Kasumi-1 (cell line): ENCODE measurements around the gene PHYKPL.
A peak's percentile ranks its signal among the peaks of the same experiment; 100 is the strongest.

ENCODE experiments used
- DNase-seq, 2 experiments: peaks; one replicate each; lab custom pipeline; 2025; lab: John Stamatoyannopoulos, UW

Gene PHYKPL

DNA sequence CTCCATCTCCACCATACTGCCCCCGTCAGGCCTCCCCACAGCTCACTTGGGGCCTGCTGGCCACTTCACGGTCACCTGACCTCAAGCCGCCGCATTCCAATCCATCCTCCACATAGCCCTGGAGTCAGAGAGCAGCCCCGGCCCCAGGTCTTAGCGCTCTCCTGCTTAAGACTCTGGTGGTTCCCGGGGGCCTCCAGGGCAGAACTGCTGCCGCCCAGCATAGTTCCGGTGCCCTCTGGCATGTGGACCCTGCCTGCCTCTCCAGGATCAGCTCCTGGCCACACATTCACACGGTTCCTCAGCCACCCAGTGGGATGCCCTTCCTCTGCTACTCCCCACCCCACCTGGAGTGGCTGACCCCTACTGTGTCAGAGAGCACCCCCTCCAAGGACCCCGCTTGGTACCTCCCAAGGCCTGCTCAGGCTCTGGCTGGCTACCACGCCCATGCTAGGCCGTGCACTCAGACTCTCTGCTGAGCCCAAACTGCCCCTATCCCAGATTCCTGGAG lies 8.7 kb downstream of the PHYKPL start:
- no peak for DNase-seq

DNA sequence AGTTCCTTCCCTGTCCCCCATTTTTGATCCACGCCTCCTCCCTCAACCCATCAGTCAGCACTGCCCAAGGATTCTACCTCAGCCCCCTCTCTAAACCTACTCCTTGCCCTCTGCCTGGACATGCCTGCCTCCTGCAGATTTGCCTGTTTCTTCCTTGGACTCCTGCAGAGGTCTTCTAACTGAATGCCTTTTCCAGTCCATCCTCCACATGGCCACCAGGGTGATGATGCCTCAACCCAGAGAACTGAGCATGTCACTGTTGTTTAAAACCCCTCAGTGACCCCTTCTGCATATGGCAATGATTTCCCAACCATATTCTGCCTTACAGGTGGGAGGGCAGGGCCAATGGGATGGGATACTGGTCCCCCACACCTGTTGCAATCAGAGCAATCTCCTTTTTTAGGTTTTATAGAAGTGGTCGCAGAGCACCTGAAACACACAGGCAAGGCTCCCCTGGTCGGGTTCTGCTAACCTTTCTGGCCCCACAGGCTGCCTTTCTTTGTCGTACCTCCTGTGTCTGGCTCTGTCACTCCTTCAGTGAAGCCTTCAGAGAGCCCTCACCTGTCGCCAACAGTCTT lies 9.3 kb downstream of the PHYKPL start:
- DNase-seq, result no peak

DNA sequence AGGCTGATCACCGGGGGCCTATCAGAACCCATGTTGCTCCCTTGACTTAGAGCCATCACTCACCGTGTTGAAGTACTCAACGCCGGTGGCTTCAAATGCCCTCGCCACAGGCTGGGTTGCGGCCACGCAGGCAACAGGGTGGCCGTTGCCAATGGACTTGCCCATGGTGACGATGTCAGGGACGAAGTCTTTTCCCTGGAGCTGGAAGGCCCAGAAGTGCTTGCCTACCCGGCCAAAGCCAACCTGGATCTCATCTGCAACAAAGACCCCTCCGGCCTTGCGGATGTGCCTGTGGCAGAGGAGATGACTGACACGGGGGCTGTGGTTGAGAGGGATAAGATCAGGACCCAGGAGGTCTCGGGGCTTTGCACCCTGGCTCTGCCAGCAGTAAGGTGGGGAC lies 10.3 kb downstream of the PHYKPL start:
- no peak for DNase-seq

DNA sequence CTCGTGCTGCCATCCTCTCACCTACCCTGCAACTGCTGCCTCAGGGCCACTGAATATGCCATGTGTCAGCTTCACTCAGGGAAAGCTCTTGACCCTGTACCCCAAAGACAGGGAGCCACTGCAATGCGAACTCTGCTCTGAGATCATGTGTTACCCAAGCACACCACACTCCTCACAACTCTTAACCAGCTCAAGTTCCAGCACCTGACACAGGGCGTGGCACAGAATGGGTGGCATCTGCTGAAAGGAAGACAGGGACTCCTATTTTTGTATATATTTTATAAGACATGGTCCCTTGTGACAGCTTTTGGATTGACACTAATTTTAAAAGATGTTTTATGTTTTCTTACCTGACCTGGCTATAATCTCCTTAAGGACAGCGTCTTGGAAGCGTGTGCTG lies 10.7 kb downstream of the PHYKPL start:
- DNase-seq, result no peak

DNA sequence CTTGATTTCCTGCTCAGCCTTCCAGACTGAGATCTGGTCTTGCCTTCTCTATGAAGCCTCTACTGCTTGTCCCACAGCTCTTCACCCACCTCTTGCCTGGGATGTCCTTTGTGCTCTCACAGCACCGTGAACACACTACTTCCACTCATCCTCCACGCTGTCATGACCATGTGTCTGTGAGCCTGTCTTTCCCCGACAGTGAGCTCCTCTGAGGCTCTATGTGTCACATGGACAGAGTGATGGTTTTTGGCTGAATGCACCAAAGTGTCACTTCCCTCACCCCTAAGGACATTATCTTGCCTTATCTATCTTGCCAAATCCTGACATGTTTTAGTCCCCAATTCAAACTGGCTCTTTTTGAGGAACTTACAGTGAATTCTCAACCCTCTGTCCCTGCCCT lies 11.3 kb downstream of the PHYKPL start:
- DNase-seq, result peak in 1 of 2 experiments; percentile 23

DNA sequence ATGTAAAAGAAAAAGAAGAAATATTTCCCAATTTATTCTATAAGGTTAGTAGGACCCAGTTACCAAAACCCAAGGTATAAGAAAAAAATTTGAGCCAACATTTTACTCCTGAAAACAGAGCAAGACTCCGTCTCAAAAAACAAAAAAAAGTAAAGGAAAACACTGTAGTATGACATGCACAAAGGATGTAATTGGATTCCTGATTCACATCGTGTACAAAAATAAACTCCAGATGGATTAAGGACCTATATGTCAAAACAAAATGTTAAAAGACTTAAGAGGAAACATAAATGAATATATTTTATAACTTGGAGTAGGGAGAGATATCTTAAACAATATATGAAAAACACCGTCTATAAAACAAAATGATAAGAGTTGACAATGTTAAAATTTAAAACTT lies 13.8 kb downstream of the PHYKPL start:
- no peak for DNase-seq

DNA sequence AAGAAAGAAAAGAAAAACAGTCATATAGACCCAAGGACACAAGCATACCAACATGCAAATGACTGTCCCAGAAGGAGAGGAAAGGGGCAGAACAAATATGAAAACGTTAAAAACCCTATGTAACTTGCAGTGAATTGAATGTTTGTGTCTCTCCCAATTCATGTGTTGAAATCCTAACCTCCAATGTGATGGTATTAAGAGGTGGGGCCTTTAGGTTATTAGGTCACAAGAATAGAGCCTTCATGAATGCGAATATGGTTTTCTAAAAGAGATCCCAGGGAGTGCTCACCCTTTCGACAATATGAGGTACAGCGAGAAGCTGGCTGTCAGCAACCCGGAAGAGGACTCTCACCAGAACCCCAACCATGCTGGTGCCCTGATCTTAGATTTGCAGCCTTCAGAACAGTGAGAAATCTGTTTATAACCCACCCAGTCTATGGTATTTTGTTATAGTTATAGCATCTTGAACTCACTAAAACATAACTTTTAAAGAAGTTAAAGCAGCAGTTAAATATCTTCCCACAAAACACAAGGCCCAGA lies 14.3 kb downstream of the PHYKPL start:
- no peak for DNase-seq

DNA sequence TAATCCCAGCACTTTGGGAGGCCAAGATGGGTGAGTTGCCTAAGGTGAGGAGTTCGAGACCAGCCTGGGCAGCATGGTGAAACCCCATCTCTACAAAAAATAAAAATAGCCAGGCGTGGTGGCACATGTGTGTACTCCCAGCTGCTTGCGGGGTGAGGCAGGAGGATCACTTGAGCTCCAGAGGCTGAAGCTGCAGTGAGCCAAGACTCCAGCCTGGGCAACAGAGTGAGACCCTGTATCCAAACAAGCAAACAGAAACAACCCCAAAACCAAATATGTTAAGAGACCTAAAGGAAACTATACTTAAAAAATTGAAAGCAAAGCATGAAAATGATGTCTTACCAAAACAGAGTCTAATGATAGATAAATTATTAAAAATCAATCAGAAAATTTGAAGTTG lies 15.8 kb downstream of the PHYKPL start:
- DNase-seq, result no peak

DNA sequence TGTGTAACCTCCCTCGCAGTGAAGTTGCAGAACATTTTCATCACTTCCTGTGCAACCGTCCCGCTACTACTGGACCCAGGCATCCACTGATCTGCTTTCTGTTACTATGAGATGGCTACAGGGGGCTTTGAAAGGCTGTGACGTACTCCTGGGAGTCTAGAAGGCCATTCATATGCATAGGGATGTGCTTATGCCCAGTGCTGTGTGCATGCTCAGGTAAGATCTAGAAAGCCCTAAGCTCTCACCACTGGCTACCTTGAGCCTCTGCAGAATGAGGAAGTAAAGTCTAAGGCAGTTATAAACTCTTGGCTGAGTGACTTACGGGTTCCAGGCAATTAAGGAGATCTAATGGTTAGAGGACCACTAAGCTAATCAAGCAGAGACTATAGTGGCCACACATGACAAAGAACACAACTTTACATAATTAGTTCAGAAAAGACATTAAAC lies 16.5 kb downstream of the PHYKPL start:
- DNase-seq, result peak; percentile 66 to 67

DNA sequence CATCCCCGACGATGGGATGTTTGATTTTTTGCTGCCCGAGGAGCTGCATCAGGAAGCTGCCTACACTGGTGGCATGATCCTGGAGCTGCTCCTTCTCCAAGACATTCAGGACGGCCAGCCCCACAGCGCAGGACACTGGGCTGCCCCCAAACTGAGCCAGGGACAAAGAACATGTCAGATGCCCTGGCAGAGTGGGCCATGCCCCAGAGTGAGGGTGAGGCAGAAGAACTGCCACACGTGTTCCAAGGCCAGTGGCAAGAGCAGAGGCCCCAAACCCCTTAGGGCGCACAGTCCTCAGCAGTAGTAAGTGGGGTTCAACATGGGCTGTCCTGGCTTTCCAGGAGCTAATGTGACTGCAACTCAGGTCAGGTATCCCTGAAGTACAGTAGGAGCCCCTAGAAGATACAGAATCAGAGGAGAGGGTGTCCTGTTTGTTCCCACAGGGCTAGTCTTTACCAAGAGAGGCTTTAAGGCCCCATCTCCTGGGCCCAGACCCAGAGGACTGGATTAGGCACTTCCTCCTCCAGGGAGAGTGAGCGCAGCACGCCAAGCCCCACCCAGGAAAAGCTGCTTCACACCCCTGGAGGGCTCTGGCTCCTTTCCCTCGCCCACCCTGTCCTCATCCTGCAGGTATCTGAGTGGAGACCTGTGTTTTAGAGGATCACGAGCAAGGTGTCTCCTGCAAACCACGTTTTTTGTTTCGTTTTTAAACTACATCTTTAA lies 17.2 kb downstream of the PHYKPL start:
- no peak for DNase-seq

DNA sequence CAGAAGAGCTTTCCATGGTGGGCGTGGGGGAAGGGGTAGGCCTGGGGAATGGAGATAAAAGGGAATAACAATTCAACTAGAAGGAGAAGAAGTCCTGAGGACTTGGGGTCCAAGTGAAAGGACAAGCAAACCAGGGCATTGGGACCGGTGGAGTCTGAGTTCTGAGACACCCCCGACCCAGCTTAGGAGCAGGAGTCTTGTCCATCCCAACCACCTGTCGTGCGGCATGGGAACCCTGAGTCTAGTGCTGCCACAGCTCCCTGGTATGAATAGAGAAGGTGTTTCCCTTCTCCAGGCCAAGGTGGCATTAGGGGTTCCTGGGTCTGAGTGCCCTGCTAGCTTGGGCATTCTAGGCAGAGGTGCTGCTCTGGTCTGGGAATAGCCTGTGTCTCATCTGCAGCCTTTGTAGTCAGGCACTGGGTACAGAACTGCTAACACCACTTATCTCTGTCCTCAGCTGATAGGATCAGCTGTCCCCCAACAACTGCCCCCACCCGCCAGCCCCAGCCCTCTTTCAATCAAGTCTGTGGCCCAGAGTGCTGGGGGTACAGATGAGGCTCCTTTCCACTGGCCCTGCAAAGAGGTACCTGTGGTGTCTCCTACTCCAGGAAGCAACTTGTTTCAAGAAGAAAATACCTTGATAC lies 18.3 kb downstream of the PHYKPL start:
- DNase-seq, result no peak

DNA sequence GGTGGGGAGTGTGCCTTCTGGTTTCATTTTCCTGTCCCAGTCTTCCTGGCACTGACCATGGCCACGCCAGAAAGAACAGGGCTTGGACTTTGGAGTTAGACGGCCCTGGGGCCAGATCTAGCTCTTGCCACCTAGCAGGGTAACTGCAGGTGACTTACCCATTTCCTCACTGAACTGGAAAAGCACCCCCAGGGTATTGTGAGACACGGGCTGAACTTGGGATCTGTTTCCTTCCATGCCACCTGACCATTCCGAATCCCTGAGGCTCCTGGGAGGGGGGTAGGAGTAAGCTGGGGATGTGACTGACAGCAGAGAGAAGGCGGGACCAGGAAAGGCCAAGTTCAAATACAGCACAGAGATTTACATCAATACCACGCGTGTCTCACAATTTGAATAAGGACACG lies 18.9 kb downstream of the PHYKPL start:
- no peak for DNase-seq

DNA sequence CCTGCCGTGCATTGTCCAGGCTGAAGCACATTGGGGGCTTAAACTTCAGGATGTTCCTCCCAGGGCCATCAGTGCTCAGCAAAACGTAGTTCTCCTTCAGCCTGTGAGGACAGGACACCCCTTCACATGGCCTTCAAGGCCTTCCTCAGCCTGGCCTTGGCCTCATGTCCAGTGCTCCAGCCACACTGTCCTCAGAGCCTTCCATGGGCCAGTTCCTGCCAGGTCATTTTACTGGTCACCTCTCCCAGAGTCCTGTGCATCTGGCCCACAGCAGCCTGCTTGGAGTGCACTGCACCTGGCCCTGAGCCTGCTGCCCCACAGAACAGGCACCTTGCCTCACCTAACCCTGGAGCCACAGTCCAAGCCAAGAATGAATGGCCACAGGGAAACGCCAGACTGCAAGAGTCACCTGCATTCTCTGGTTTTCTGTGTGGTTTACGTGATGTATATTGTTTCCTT lies 19.6 kb downstream of the PHYKPL start:
- DNase-seq, result no peak

DNA sequence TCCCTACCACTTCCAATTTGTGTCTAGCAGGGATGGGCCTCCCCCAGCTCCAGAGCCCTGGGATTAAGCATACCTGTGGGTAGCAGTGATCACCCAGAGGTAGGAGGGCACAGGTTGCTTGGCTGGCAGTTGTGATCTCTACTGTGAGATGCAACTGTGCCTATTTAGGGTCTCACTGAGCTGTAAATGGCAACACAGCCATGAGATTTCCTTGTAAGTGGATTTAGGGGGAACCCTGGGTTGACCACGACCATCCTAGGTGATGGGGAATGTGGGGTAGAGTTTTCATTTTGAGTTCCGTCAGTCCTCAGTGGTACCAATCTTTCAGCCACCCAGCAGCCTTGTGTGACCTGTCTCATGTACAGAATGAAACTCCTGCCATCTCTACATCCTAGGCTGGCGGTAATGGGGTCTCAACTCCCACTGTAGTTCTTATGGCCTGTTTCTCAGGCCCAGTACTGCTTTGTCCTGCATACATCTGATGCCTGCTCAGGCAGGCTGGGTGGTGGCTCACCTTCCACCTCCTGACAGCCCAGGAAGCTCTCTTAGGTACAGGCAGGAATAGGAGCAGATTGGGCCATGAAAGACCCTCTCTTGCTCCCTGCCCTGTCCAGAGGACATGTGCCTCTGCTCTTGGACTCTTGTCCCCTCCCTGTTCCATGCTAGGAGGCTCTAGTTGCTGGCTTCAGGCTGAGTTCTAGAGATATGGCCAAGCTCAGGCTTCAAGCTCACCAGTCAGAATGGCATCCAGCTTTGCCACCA lies 20.2 kb downstream of the PHYKPL start:
- DNase-seq, result no peak

DNA sequence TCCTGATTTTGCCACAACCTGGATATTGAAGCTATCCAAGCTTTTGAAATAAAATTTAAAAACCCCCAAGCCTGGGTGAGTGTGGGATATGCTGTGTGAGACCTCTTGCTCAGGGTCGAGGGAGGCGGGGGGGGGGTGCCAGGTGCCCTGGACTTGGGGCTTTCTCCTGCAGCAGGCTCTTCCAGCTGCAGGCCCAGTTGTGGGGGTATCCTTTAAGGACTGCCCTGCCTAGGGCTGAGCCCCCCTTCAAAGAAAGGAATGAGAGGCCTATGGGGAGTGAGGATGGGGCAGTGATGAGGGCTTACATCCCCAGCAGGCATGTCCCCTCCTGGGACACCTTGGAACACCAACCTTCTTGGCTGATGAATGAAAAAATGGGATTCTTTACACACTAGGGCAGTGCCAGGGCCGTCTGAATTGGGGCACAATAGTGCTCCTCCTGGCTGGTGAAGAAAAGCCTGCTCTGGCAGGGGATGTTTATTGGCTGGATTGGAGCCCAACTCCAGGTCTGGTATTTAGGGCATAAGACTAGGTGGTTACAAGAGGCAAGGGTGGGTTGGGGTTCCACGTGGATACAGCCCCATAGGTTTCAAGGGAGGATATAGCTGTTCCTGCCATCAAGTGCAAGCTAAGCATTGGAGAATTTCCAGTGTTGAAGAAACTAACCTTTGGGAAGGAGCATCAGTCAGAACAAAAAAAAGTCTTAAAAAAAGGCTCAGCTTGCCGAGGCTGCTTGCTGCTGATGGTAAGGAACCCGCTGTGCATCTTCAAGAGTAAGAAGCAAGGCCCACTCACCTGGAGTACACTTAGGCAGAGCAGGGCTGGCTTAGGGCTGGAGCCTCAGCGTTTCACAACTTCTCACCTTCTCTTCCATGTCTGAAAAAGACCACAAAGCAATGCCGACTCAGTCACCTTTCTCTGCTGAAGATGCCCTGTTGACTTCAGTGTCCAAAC lies 21.2 kb downstream of the PHYKPL start:
- no peak for DNase-seq

DNA sequence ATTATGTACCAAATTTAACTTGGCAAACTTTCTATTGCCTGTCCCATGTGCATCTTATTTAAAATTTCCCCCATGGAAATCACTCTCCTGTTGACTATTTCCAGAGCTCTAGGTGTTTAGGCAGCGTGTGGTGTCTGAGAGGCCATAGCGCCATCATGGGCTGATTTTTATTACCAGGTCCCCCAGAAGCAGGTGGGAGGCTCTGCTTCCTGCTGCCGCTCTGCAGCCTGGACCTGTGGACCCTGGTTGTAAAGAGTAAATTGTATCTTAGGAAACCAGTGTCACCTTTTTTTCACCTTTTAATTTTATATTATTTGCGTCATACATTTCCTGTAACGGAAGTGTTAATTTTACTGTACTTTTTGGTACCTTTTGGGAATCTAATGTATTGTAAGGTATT lies 21.9 kb downstream of the PHYKPL start:
- no peak for DNase-seq

DNA sequence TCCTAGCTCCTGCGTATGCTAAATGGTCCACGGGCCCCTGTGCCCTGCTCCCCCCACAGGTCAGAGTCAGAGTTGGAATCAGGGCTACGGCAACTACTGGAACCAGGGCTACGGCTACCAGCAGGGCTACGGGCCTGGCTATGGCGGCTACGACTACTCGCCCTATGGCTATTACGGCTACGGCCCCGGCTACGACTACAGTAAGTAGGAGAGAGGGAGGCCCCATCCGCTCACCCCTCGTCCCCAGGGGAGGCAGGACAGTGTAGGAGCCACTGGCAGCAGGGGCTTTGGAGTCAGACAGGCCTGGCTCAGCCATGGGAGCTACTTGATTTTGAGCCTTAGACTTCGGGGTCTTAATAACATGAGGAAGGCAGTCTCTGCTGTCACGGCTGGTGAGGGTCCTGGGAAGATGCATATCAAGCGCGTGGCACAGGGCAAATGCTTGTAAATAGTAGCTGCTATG lies 22.5 kb downstream of the PHYKPL start:
- DNase-seq, result no peak

DNA sequence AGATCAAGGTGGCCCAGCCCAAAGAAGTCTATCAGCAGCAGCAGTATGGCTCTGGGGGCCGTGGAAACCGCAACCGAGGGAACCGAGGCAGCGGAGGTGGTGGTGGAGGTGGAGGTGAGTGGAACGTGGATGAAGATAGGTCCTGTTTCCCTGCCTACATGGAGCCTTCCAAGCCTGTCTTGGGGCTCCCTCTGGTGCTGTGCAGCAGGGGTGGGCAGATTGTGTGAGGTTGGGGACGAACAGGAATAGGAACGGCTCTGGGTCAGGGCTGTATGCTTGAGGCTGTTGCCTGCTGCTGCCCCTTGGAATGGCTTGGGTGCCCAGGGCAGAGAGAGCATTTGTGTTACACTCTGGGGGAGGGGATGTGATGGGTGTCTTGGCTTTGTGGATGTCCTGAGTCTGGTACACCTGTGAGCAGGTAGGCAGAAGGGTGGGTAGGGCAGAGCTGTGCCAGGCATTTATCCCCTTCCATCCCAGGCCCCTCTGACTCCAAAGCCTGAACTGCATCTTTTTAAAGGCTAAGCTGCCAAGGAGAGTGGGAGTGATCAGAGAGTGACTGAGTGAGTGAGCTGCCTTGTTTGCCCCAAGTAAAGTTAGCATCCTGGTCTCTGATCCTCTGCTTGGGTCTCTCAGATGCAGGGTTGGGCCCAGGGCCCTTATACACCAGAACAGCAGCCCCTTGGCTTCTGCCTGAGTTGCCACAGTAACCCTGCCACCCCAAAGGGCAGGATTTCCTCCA lies 23.1 kb downstream of the PHYKPL start:
- DNase-seq, result no peak

DNA sequence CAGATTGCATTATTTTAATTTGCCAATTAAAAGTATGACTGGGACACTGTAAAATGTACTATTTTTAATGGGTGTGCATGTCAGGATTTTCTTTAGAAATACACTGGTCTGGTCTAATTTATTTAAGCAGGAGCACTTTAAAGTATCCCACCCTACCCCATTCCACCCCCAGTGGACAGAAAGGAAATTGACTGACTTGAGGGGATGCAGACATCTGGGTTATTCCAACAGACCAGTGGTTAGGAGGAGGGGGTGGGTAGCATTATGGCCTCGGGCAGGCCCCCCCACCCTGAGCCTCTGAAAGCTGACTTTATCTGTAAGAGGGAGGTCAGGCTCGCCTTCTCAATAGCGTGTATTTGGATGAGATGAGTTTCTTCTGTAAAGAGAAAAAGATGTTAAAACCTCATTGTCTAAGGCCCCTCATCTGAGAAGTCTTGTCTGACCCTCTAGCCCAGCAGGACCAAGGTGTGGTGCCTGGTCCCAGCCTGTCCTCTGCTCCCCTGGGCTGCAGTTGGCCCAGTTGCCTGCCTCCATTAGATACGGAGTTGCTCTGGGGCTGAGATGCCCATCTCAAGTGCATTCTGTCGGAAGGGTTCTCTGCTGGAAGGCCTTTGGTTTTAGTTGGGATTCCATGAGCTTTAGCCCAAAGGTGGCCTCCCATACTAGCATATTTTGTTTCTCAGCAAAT lies 23.9 kb downstream of the PHYKPL start:
- peak; percentile 30 to 33 for DNase-seq

DNA sequence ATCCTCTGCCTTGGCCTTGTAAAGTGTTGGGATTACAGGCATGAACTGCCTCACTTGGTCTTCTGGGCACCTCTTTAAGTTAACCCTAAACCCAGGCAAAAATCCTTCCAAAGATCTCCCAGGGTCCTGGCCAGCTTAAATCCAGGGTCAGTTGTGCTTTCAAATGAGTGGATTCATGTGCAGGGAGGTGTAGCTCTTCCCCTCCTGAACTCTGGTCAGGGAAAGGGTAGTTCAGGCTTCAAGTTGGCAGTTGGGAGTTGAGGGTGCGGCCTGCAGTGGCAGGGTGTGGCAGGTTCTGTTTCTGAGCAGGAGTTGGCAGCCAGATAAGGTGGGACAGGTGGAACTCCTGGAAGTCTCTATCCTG lies 24.7 kb downstream of the PHYKPL start:
- no peak for DNase-seq
